ENCODE data around the gene RPS29. TPM values are rescaled to one million over a fixed set of nuclear protein-coding genes. Genes with fewer than 3 reads are reported as not detected.

The RPS29 gene
- total and polyA plus RNA-seq, 9 of the 15 experiments (the other 6 are each of a cell fraction or from before 2014, with no cell fraction given): 1,545 to 5,012 (median 2,448) TPM

DNA sequence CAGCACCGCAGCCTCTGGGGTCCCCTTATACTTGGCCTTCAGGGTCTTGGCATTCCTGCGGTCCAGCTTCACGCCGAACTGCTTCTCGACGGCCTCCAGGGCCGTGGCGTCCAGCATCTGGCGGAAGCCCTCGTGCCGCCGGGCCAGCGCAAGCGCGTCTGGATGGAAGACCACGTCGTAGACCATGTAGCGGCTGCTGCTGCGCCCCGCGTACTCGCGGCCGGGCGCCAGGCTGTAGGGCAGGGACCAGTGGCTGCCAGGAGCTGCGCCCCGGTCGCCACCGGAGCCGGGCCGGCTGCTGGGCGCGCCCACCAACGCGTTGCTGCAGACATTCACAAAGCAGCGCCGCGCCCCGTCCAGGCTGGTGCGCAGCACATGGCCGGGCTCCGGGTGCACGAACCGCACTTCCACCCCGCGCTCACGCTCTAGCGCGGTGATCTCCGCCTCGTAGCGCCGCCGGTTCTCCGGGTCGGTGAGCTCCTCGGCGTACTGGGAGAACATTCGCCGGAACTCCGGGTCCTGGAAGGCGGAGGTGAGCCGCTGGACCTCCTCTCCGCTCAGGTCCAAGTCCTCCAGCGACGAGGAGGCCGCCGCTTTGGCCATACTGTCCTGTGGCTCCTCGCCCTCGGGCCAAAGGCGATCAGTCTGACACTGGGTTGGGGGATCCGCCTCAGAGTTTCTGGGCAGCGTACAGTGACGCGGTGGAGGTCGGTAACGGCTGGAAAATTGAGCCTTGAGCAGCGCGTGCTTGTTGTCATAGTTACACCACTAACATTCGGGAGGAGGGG is 48.6 kb upstream of the RPS29 start, which contains the start of gene DNAAF2 (continued):
- TF ChIP-seq, protein P1, sequence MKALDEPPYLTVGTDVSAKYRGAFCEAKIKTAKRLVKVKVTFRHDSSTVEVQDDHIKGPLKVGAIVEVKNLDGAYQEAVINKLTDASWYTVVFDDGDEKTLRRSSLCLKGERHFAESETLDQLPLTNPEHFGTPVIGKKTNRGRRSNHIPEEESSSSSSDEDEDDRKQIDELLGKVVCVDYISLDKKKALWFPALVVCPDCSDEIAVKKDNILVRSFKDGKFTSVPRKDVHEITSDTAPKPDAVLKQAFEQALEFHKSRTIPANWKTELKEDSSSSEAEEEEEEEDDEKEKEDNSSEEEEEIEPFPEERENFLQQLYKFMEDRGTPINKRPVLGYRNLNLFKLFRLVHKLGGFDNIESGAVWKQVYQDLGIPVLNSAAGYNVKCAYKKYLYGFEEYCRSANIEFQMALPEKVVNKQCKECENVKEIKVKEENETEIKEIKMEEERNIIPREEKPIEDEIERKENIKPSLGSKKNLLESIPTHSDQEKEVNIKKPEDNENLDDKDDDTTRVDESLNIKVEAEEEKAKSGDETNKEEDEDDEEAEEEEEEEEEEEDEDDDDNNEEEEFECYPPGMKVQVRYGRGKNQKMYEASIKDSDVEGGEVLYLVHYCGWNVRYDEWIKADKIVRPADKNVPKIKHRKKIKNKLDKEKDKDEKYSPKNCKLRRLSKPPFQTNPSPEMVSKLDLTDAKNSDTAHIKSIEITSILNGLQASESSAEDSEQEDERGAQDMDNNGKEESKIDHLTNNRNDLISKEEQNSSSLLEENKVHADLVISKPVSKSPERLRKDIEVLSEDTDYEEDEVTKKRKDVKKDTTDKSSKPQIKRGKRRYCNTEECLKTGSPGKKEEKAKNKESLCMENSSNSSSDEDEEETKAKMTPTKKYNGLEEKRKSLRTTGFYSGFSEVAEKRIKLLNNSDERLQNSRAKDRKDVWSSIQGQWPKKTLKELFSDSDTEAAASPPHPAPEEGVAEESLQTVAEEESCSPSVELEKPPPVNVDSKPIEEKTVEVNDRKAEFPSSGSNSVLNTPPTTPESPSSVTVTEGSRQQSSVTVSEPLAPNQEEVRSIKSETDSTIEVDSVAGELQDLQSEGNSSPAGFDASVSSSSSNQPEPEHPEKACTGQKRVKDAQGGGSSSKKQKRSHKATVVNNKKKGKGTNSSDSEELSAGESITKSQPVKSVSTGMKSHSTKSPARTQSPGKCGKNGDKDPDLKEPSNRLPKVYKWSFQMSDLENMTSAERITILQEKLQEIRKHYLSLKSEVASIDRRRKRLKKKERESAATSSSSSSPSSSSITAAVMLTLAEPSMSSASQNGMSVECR (CRISPR knock-in tag; IDR thresholded peaks at IDR 0.05): peak; percentile 75
- TF ChIP-seq PML (IDR thresholded peaks at IDR 0.05; ENCODE audit: low read length) (no peak), MCM2 (IDR thresholded peaks at IDR 0.05; ENCODE audit: low read depth) (no peak), ETV6 (IDR thresholded peaks at IDR 0.05; ENCODE audit: borderline replicate concordance in 1 of 2, low read depth in 2 of 2, low read length in 1 of 2) (no peak), ETV6 (CRISPR knock-in tag; IDR thresholded peaks at IDR 0.05; ENCODE audit: borderline replicate concordance) (no peak), SP1 (CRISPR knock-in tag; IDR thresholded peaks at IDR 0.05) (peak; percentile 11; the same call in 1 of the 2 replicates), BCOR (IDR thresholded peaks at IDR 0.05) (no peak), DPF2 (IDR thresholded peaks at IDR 0.05) (no peak), SIRT6 (IDR thresholded peaks at IDR 0.05; ENCODE audit: low read depth, low read length) (no peak), POLR2G (IDR thresholded peaks at IDR 0.05; ENCODE audit: low read depth, low read length) (peak; percentile 6), PRPF4 (IDR thresholded peaks at IDR 0.05; ENCODE audit: insufficient read depth, low read depth, low read length, poor library complexity, severe bottlenecking) (peak; percentile 18), IRF2 (CRISPR knock-in tag; IDR thresholded peaks at IDR 0.05) (no peak), ZNF444 (CRISPR knock-in tag; IDR thresholded peaks at IDR 0.05) (no peak)
- TF ChIP-seq, protein P2, sequence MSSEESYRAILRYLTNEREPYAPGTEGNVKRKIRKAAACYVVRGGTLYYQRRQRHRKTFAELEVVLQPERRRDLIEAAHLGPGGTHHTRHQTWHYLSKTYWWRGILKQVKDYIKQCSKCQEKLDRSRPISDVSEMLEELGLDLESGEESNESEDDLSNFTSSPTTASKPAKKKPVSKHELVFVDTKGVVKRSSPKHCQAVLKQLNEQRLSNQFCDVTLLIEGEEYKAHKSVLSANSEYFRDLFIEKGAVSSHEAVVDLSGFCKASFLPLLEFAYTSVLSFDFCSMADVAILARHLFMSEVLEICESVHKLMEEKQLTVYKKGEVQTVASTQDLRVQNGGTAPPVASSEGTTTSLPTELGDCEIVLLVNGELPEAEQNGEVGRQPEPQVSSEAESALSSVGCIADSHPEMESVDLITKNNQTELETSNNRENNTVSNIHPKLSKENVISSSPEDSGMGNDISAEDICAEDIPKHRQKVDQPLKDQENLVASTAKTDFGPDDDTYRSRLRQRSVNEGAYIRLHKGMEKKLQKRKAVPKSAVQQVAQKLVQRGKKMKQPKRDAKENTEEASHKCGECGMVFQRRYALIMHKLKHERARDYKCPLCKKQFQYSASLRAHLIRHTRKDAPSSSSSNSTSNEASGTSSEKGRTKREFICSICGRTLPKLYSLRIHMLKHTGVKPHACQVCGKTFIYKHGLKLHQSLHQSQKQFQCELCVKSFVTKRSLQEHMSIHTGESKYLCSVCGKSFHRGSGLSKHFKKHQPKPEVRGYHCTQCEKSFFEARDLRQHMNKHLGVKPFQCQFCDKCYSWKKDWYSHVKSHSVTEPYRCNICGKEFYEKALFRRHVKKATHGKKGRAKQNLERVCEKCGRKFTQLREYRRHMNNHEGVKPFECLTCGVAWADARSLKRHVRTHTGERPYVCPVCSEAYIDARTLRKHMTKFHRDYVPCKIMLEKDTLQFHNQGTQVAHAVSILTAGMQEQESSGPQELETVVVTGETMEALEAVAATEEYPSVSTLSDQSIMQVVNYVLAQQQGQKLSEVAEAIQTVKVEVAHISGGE (CRISPR knock-in tag; IDR thresholded peaks at IDR 0.05): no peak
- TF ChIP-seq, protein P3, sequence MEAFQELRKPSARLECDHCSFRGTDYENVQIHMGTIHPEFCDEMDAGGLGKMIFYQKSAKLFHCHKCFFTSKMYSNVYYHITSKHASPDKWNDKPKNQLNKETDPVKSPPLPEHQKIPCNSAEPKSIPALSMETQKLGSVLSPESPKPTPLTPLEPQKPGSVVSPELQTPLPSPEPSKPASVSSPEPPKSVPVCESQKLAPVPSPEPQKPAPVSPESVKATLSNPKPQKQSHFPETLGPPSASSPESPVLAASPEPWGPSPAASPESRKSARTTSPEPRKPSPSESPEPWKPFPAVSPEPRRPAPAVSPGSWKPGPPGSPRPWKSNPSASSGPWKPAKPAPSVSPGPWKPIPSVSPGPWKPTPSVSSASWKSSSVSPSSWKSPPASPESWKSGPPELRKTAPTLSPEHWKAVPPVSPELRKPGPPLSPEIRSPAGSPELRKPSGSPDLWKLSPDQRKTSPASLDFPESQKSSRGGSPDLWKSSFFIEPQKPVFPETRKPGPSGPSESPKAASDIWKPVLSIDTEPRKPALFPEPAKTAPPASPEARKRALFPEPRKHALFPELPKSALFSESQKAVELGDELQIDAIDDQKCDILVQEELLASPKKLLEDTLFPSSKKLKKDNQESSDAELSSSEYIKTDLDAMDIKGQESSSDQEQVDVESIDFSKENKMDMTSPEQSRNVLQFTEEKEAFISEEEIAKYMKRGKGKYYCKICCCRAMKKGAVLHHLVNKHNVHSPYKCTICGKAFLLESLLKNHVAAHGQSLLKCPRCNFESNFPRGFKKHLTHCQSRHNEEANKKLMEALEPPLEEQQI (IDR thresholded peaks at IDR 0.05): no peak
- TF ChIP-seq, protein P4, sequence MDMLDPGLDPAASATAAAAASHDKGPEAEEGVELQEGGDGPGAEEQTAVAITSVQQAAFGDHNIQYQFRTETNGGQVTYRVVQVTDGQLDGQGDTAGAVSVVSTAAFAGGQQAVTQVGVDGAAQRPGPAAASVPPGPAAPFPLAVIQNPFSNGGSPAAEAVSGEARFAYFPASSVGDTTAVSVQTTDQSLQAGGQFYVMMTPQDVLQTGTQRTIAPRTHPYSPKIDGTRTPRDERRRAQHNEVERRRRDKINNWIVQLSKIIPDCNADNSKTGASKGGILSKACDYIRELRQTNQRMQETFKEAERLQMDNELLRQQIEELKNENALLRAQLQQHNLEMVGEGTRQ (CRISPR knock-in tag; IDR thresholded peaks at IDR 0.05): 0 out of 2 replicates have a peak, but pooled peaks have one; percentile 12
